GM19099 (cell line): Measurements from ENCODE around the gene MICB.

Experiments
- POLR2A ChIP-seq: IDR thresholded peaks from 3 replicates; pipeline ENCODE4 v1.6.1; 2011; ENCODE audit warnings: low read depth; ENCODE audit not compliant: insufficient read length; ENCODE audit errors: extremely low read depth

Gene MICB

GRCh38 chr6:31546339-31546957 lies 48.5 kb downstream of the MICB start, which contains the start of gene ATP6V1G2:
Gene ATP6V1G2 (minus strand): TSS chr6:31546608. CDS start chr6:31546559, 49 bp downstream.
- no peak for TF ChIP-seq POLR2A

- TF ChIP-seq POLR2A = peak; percentile 50
Measured at GRCh38 chr6:31546958-31547726, 49.2 kb downstream of the MICB start, which contains the start of gene NFKBIL1. Gene NFKBIL1 (plus strand): TSS chr6:31547608. CDS start chr6:31547695, 87 bp downstream.

- no peak for TF ChIP-seq POLR2A
Measured at GRCh38 chr6:31547727-31548543, 50.0 kb downstream of the MICB start.

- TF ChIP-seq POLR2A = no peak
Measured at GRCh38 chr6:31548544-31548873, 50.6 kb downstream of the MICB start.

- no peak for TF ChIP-seq POLR2A
Measured at GRCh38 chr6:31556307-31556706, 58.4 kb downstream of the MICB start.

GRCh38 chr6:31557443-31558317 lies 59.7 kb downstream of the MICB start:
- TF ChIP-seq POLR2A = no peak

GRCh38 chr6:31558318-31558625 lies 60.3 kb downstream of the MICB start:
- TF ChIP-seq POLR2A = no peak

GRCh38 chr6:31558631-31559500 lies 60.9 kb downstream of the MICB start:
- peak; percentile 58 for TF ChIP-seq POLR2A

- no peak for TF ChIP-seq POLR2A
Measured at GRCh38 chr6:31559606-31559957, 61.6 kb downstream of the MICB start.

- peak; percentile 52 for TF ChIP-seq POLR2A
Measured at GRCh38 chr6:31559958-31560696, 62.2 kb downstream of the MICB start.

- no peak for TF ChIP-seq POLR2A
Measured at GRCh38 chr6:31560697-31561058, 62.7 kb downstream of the MICB start.
